ENCODE data around the gene SERPIND1.

Gene SERPIND1

GRCh38 chr22:20749453-20749852 lies 24.5 kb upstream of the SERPIND1 start:
- no peaks in the 10 kb centered on the region for H3K9me3 ChIP-seq (replicated peaks; ENCODE audit: insufficient read depth, low read length)
- H3K36me3 ChIP-seq (replicated peaks; ENCODE audit: insufficient read depth, low read length) = no peaks in the 10 kb centered on the region; the same call in 1 of the 2 replicates
- no peaks in the 10 kb centered on the region for H3K4me1 ChIP-seq (ENCODE audit: low read length)
- H3K4me3 ChIP-seq (ENCODE audit: low read length) = no peak overlapping the region
- no peaks in the 10 kb centered on the region for H3K79me2 ChIP-seq (ENCODE audit: low read length)
- DNase-seq = no peak
- H4K20me1 ChIP-seq (ENCODE audit: insufficient read depth, low read length) = no peaks in the 10 kb centered on the region
- no peak overlapping the region for H3K9ac ChIP-seq (ENCODE audit: low read length)
- H3K4me2 ChIP-seq (ENCODE audit: low read depth, low read length) = no peak overlapping the region
- H3K9me2 ChIP-seq (replicated peaks; ENCODE audit: insufficient read depth, low read length) = no peaks in the 10 kb centered on the region
- H3F3A ChIP-seq (ENCODE audit: insufficient read depth, low read length) = no peaks in the 10 kb centered on the region; the same call in 1 of the 2 replicates
- TF ChIP-seq EZH2 (optimal IDR thresholded peaks at IDR 0.05; ENCODE audit: low read depth, low read length) = no peak
- TF ChIP-seq CTCF (IDR thresholded peaks at IDR 0.05; ENCODE audit: low read length) = no peak
- no peak for TF ChIP-seq EZH2phosphoT487 (IDR thresholded peaks at IDR 0.05; ENCODE audit: low read length)
- H3K27ac ChIP-seq (ENCODE audit: low read length) = no peak overlapping the region
- H2AFZ ChIP-seq (ENCODE audit: low read length) = no peak overlapping the region
- no peaks in the 10 kb centered on the region for H3K27me3 ChIP-seq (replicated peaks; ENCODE audit: insufficient read depth, low read length)

GRCh38 chr22:20750461-20751184 lies 23.3 kb upstream of the SERPIND1 start:
- Histone ChIP-seq H3F3A (ENCODE audit: insufficient read depth, low read length) (no peaks in the 10 kb centered on the region; the same call in 1 of the 2 replicates), H3K27me3 (replicated peaks; ENCODE audit: insufficient read depth, low read length) (no peaks in the 10 kb centered on the region), H3K79me2 (ENCODE audit: low read length) (no peaks in the 10 kb centered on the region), H3K9me2 (replicated peaks; ENCODE audit: insufficient read depth, low read length) (no peaks in the 10 kb centered on the region), H3K9ac (ENCODE audit: low read length) (no peak overlapping the region), H4K20me1 (ENCODE audit: insufficient read depth, low read length) (no peaks in the 10 kb centered on the region), H3K4me1 (ENCODE audit: low read length) (no peaks in the 10 kb centered on the region), H3K36me3 (replicated peaks; ENCODE audit: insufficient read depth, low read length) (no peaks in the 10 kb centered on the region), H3K27ac (ENCODE audit: low read length) (no peak overlapping the region), H3K4me2 (ENCODE audit: low read depth, low read length) (no peak overlapping the region), H3K4me3 (ENCODE audit: low read length) (no peak overlapping the region), H3K9me3 (replicated peaks; ENCODE audit: insufficient read depth, low read length) (no peaks in the 10 kb centered on the region), H2AFZ (ENCODE audit: low read length) (no peak overlapping the region)
- TF ChIP-seq EZH2 (optimal IDR thresholded peaks at IDR 0.05; ENCODE audit: low read depth, low read length) (no peak), CTCF (IDR thresholded peaks at IDR 0.05; ENCODE audit: low read length) (no peak), EZH2phosphoT487 (IDR thresholded peaks at IDR 0.05; ENCODE audit: low read length) (no peak)
- DNase-seq = no peak

- Histone ChIP-seq H3K4me1 (ENCODE audit: low read length) (no peaks in the 10 kb centered on the region), H3K79me2 (ENCODE audit: low read length) (no peaks in the 10 kb centered on the region), H3K9ac (ENCODE audit: low read length) (no peak overlapping the region), H3K9me3 (replicated peaks; ENCODE audit: insufficient read depth, low read length) (no peaks in the 10 kb centered on the region), H3K9me2 (replicated peaks; ENCODE audit: insufficient read depth, low read length) (no peaks in the 10 kb centered on the region), H3F3A (ENCODE audit: insufficient read depth, low read length) (no peaks in the 10 kb centered on the region; the same call in 1 of the 2 replicates), H3K27me3 (replicated peaks; ENCODE audit: insufficient read depth, low read length) (no peaks in the 10 kb centered on the region), H3K4me2 (ENCODE audit: low read depth, low read length) (no peak overlapping the region), H4K20me1 (ENCODE audit: insufficient read depth, low read length) (no peaks in the 10 kb centered on the region), H2AFZ (ENCODE audit: low read length) (no peak overlapping the region), H3K36me3 (replicated peaks; ENCODE audit: insufficient read depth, low read length) (no peaks in the 10 kb centered on the region), H3K4me3 (ENCODE audit: low read length) (no peak overlapping the region), H3K27ac (ENCODE audit: low read length) (no peak overlapping the region)
- TF ChIP-seq EZH2 (optimal IDR thresholded peaks at IDR 0.05; ENCODE audit: low read depth, low read length) = no peak
- no peak for DNase-seq
Observed at GRCh38 chr22:20751185-20751851, 22.6 kb upstream of the SERPIND1 start.
